ENCODE measurements around the gene ACE2.
"Not testable (repeated sequence)": the region's sequence is repeated elsewhere in the genome, so short reads cannot be mapped to it uniquely, and the experiment has no call there.

ACE2 gene

GRCh38 chrX:15600745-15601144 lies at the start of gene ACE2:
TSS of gene ACE2 (minus strand) at chrX:15600960. CDS start at chrX:15600911, 49 bp downstream.
- no peak for ATAC-seq
- no peaks in the 10 kb centered on the region for H3K36me3 Mint-ChIP-seq
- no peak within 1 kb of the TSS for H3K27ac Mint-ChIP-seq
- no peak for DNase-seq (ENCODE audit: low spot score in 2 of 2)
- no peaks in the 10 kb centered on the region for H3K9me3 Mint-ChIP-seq
- H3K4me1 Mint-ChIP-seq: no peaks in the 10 kb centered on the region
- H3K4me3 Mint-ChIP-seq: no peak within 1 kb of the TSS

- not testable (repeated sequence) for H3K27ac Mint-ChIP-seq; DNase-seq (ENCODE audit: low spot score in 2 of 2); H3K4me1 Mint-ChIP-seq; H3K4me3 Mint-ChIP-seq; H3K36me3 Mint-ChIP-seq; H3K9me3 Mint-ChIP-seq
- ATAC-seq: peak; percentile 51
Measured at GRCh38 chrX:15647510-15647909, 46.8 kb upstream of the ACE2 start.

DNA sequence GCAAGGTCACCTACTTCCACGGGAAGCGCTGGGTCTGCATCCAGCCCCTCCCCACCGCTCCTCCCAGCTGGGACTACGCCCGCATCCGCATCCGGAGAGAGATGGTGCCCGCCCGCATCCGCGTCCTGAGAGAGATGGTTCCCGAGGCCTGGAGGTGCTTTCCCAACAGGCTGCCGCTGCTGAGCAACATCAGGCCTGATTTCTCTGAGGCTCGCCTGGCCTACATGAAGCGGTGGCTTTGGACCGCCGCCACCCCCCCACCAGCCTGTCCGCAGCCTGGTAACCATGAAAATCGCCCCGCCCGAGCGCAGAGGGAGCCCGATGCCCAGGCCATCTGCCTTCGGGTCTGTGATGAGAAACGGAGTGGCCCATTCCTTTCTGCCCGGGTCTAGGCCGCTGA lies 45.8 kb upstream of the ACE2 start:
- H3K36me3 Mint-ChIP-seq: no peaks in the 10 kb centered on the region
- peaks cover 6% of the 10 kb centered on the region for H3K4me1 Mint-ChIP-seq
- no peak overlapping the region for H3K4me3 Mint-ChIP-seq
- no peak for ATAC-seq
- no peak overlapping the region for H3K27ac Mint-ChIP-seq
- no peaks in the 10 kb centered on the region for H3K9me3 Mint-ChIP-seq
- DNase-seq (ENCODE audit: low spot score in 2 of 2): no peak

GRCh38 chrX:15646031-15646430 lies 45.3 kb upstream of the ACE2 start:
- ATAC-seq (no peak), DNase-seq (ENCODE audit: low spot score in 2 of 2) (no peak)
- no peaks in the 10 kb centered on the region for H3K9me3 Mint-ChIP-seq
- H3K4me3 Mint-ChIP-seq: no peak overlapping the region
- peaks cover 6% of the 10 kb centered on the region for H3K4me1 Mint-ChIP-seq
- H3K27ac Mint-ChIP-seq: no peak overlapping the region
- H3K36me3 Mint-ChIP-seq: no peaks in the 10 kb centered on the region

GRCh38 chrX:15645266-15645665 lies 44.5 kb upstream of the ACE2 start:
- no peak for ATAC-seq
- Mint-ChIP-seq H3K9me3 (no peaks in the 10 kb centered on the region), H3K27ac (no peak overlapping the region), H3K36me3 (no peaks in the 10 kb centered on the region), H3K4me1 (peaks cover 6% of the 10 kb centered on the region), H3K4me3 (no peak overlapping the region)
- DNase-seq (ENCODE audit: low spot score in 2 of 2): no peak

DNA sequence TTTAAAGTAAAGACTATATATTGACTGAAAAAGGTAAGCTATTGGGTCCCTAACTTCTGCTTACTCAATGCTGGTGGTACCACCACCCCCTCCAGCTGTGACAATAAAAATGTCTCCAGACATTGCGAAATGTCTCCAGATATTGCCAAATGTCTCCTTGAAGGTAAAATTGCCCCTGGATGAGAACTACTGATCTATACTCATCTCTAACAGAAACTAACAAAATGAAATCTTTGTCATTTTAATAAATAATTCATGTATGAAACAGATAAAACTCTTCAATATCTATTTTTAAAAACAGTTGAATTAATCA lies 43.8 kb upstream of the ACE2 start:
- no peak overlapping the region for H3K4me3 Mint-ChIP-seq
- no peaks in the 10 kb centered on the region for H3K9me3 Mint-ChIP-seq
- H3K27ac Mint-ChIP-seq: no peak overlapping the region
- peaks cover 6% of the 10 kb centered on the region for H3K4me1 Mint-ChIP-seq
- ATAC-seq (no peak), DNase-seq (ENCODE audit: low spot score in 2 of 2) (no peak)
- H3K36me3 Mint-ChIP-seq: no peaks in the 10 kb centered on the region

DNA sequence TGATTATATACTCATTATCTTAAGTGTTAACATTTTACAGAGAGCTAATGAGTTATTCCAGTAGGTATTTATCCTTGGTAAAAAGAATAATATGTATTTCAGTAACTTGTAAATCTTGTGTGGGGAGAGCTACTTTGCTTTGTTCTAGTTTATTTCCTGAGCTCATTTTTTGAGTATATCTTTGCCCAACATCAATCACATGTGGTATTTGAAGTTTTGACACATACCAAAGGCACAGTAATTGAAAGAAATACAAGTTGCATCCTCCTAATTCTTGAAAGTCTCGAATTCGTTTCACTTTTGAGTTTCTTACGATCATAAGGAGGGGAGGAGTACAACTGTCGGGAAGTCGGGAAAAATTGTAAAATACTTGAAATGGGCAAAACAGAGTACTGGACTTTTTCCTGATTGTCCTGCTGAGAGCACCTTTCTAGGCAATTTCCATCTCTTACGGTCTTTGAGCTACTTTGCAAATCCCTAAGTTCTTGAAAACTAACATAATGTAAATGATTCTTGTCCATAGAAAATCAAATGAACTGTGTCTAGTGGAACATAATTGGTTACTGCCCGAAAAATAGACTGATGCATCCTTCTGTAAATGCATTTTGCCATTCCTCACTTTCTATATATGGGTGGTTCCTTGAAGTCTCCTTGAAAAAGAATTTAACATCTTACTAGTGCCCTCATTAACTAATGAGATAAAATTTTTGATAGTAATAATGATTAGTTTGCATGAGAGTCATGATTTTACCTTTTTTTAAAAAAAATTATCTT lies 43.2 kb upstream of the ACE2 start:
- H3K9me3 Mint-ChIP-seq: no peaks in the 10 kb centered on the region
- no peak overlapping the region for H3K4me3 Mint-ChIP-seq
- ATAC-seq (no peak), DNase-seq (ENCODE audit: low spot score in 2 of 2) (no peak)
- peaks cover 6% of the 10 kb centered on the region for H3K4me1 Mint-ChIP-seq
- H3K36me3 Mint-ChIP-seq: no peaks in the 10 kb centered on the region
- no peak overlapping the region for H3K27ac Mint-ChIP-seq

GRCh38 chrX:15631637-15632036 lies 30.9 kb upstream of the ACE2 start:
- H3K4me1 Mint-ChIP-seq: no peaks in the 10 kb centered on the region
- DNase-seq (ENCODE audit: low spot score in 2 of 2) (no peak), ATAC-seq (no peak)
- H3K36me3 Mint-ChIP-seq: no peaks in the 10 kb centered on the region
- H3K4me3 Mint-ChIP-seq: no peak overlapping the region
- H3K27ac Mint-ChIP-seq: no peak overlapping the region
- H3K9me3 Mint-ChIP-seq: no peaks in the 10 kb centered on the region

DNA sequence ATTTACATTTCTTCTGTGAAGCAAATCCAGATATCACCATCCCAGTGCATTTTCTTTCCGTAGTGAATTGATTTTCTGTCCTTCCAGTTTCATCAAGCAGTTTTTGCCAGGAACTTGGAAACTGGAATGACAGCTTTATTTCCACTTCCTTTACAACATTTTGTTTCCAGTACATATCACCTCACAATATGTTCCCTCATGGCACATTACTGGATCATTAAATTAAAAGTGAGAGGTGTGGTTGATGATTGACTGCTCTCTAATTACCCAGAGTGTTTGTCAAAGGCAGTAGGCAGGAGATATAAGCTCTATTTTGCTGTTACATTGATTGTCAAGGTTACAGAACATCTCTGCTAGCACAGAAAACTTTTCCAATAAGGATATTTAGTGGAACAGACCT lies 22.3 kb upstream of the ACE2 start:
- H3K27ac Mint-ChIP-seq: no peak overlapping the region
- ATAC-seq (no peak), DNase-seq (ENCODE audit: low spot score in 2 of 2) (no peak)
- H3K9me3 Mint-ChIP-seq: no peaks in the 10 kb centered on the region
- no peaks in the 10 kb centered on the region for H3K4me1 Mint-ChIP-seq
- H3K36me3 Mint-ChIP-seq: no peaks in the 10 kb centered on the region
- H3K4me3 Mint-ChIP-seq: no peak overlapping the region

GRCh38 chrX:15619053-15619755 lies 18.4 kb upstream of the ACE2 start:
- no peak overlapping the region for H3K4me3 Mint-ChIP-seq
- H3K27ac Mint-ChIP-seq: no peak overlapping the region
- no peak for ATAC-seq
- no peak for DNase-seq (ENCODE audit: low spot score in 2 of 2)
- H3K36me3 Mint-ChIP-seq: no peaks in the 10 kb centered on the region
- no peaks in the 10 kb centered on the region for H3K9me3 Mint-ChIP-seq
- no peaks in the 10 kb centered on the region for H3K4me1 Mint-ChIP-seq

DNA sequence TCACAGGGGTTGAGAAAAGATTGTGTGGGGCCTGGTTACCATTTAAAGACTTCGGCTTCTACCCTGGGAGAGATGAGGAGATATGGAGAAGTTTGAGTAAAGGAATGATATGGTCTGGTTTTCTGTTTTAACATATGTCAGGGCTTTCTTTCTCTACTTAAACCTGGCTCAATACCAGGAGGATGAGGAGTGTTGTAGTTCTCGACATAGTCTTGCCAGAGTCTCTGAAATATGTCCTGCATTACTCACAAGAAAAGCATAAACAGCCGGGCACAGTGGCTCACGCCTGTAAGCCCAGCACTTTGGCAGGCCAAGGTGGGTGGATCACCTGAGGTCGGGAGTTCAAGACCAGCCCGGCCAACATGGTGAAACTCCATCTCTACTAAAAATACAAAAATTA lies 16.4 kb upstream of the ACE2 start:
- H3K4me3 Mint-ChIP-seq: no peak overlapping the region
- no peaks in the 10 kb centered on the region for H3K4me1 Mint-ChIP-seq
- H3K9me3 Mint-ChIP-seq: no peaks in the 10 kb centered on the region
- DNase-seq (ENCODE audit: low spot score in 2 of 2) (no peak), ATAC-seq (no peak)
- no peak overlapping the region for H3K27ac Mint-ChIP-seq
- H3K36me3 Mint-ChIP-seq: no peaks in the 10 kb centered on the region

DNA sequence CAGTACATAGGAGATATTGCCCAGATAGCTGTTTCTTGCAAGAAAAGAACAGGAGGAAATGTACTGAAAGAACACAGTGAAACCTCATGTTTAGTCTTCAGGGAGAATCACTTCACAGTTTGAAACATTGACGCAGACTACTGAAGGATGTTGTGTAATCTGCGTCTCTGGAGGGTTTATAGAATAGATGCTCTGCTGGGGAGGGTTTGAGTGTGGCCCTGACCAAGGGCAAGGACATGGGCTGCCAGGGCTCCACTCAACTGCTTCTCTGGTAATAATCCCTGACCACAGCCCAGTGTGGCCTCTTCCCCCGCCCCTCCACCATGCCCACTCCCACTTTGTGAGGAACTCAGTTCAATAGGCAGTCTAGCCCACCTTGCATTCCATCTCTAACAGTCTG lies 15.8 kb upstream of the ACE2 start:
- H3K36me3 Mint-ChIP-seq: no peaks in the 10 kb centered on the region
- no peak for ATAC-seq
- no peaks in the 10 kb centered on the region for H3K4me1 Mint-ChIP-seq

DNA sequence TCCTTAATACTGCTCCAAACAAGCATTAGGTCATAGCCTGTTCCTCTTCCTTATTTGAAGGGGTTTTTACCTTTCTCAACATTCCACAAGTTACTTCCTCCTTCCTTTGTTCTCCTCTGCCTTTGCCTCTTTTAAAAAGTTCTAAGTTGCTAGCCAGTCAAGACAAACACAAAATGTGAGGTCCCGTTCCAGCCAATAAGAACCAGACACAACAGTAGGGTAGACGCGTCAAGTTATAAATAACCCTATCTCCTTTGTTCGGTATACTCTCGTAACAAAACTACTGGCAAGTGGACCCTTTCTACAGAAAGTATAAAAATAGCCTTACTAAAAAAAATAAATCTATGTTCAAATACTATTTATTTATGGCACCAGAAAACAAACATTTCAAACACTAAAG lies 6.3 kb upstream of the ACE2 start:
- H3K36me3 Mint-ChIP-seq: no peaks in the 10 kb centered on the region
- H3K27ac Mint-ChIP-seq: no peak overlapping the region
- ATAC-seq (no peak), DNase-seq (ENCODE audit: low spot score in 2 of 2) (no peak)
- no peak overlapping the region for H3K4me3 Mint-ChIP-seq
- no peaks in the 10 kb centered on the region for H3K4me1 Mint-ChIP-seq
- no peaks in the 10 kb centered on the region for H3K9me3 Mint-ChIP-seq

More for the DNA sequence above, 15.8 kb upstream of the ACE2 start:
- DNase-seq (ENCODE audit: low spot score in 2 of 2): no peak
- Mint-ChIP-seq H3K4me3 (no peak overlapping the region), H3K9me3 (no peaks in the 10 kb centered on the region), H3K27ac (no peak overlapping the region)

DNA sequence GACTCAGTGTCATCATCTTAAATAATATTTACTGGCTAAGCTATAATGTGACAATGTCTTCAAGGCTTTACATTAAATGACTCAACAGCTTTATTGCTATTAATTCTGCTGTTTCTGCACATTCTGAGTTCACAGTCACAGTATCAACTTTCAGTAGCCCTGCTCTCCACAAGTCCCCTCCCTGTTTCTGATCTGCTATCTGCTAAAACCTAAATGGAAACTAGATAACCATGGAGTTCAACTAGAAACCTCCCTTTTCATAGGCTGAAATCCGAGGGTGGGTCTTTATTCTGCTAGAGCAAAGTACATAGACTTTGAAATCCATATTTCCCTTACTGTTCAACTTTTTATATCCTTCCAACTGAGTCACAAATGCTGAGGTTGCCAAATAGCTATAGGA lies 5.4 kb upstream of the ACE2 start:
- no peaks in the 10 kb centered on the region for H3K4me1 Mint-ChIP-seq
- no peaks in the 10 kb centered on the region for H3K9me3 Mint-ChIP-seq
- ATAC-seq (no peak), DNase-seq (ENCODE audit: low spot score in 2 of 2) (no peak)
- no peaks in the 10 kb centered on the region for H3K36me3 Mint-ChIP-seq
- H3K4me3 Mint-ChIP-seq: no peak overlapping the region
- H3K27ac Mint-ChIP-seq: no peak overlapping the region

DNA sequence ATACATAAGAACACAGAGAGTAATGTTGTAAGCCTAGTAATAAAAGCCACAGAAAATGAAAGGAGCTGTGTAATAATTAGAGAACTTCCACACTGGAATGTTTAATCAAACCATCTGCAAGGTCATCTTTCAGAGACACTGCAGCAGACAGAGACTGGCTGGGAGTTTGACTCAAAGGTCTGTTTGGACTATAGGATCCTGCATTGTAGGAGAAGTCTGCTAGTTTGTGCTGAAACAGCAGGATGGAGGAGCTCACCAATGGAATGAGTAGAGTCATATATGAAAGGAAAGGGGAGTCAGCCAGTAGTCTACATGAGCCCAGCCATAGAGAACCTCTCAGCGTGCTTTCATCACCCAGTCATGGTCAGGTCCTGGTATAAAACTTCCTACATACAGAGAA lies 4.5 kb upstream of the ACE2 start:
- Mint-ChIP-seq H3K36me3 (no peaks in the 10 kb centered on the region), H3K27ac (no peak overlapping the region), H3K4me3 (no peak overlapping the region), H3K4me1 (no peaks in the 10 kb centered on the region), H3K9me3 (no peaks in the 10 kb centered on the region)
- DNase-seq (ENCODE audit: low spot score in 2 of 2) (no peak), ATAC-seq (no peak)

DNA sequence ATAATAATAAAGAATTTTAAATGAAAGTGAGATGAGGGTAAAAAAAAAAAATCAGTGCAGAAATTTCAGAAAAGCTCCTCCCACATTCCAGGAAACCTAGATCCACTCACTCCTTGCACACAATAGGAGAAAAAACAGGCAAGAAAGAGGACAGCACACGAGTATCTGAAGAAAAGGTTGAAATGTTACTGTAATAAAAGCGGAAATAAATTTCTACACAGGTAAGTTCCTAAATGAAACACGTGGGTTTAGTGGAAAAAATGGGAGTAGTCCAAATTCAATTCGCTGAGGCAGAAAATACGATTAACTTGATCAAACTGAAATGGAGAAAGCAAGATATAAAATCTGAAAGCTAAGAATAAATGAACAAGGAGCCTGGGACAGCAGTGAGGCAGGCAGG lies 2.0 kb upstream of the ACE2 start:
- Mint-ChIP-seq H3K9me3 (no peaks in the 10 kb centered on the region), H3K36me3 (no peaks in the 10 kb centered on the region), H3K4me1 (no peaks in the 10 kb centered on the region), H3K27ac (no peak overlapping the region), H3K4me3 (no peak overlapping the region)
- DNase-seq (ENCODE audit: low spot score in 2 of 2): no peak
- no peak for ATAC-seq
